ENCODE results near the gene GLIS2.

GLIS2 gene

GRCh38 chr16:4385789-4386450 is 70.1 kb downstream of the GLIS2 start:
- no peak for DNase-seq

GRCh38 chr16:4386451-4386805 is 70.6 kb downstream of the GLIS2 start:
- no peak for DNase-seq

GRCh38 chr16:4386951-4387565 is 71.2 kb downstream of the GLIS2 start:
- DNase-seq: no peak

- DNase-seq: no peak
Measured at GRCh38 chr16:4387781-4388180, 71.9 kb downstream of the GLIS2 start.

- no peak for DNase-seq
Measured at GRCh38 chr16:4388271-4389021, 72.6 kb downstream of the GLIS2 start.
